Measurements from ENCODE around the gene WFDC10A.
"Not testable (repeated sequence)": the region's sequence is repeated elsewhere in the genome, so short reads cannot be mapped to it uniquely, and the experiment has no call there.

DNA sequence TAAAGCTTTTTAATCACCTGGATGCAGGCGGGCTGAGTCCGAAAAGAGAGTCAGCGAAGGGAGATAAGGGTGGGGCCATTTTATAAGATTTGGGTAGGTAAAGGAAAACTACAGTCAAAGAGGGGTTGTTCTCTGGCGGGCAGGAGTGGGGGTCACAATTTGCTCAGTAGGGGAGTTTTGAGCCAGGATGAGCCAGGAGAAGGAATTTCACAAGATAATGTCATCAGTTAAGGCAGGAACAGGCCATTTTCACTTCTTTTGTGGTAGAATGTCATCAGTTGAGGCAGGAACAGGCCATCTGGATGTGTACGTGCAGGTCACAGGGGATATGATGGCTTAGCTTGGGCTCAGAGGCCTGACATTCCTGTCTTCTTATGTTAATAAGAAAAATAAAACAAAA, 45.2 kb upstream of the WFDC10A start:
- TF ChIP-seq, protein P1, sequence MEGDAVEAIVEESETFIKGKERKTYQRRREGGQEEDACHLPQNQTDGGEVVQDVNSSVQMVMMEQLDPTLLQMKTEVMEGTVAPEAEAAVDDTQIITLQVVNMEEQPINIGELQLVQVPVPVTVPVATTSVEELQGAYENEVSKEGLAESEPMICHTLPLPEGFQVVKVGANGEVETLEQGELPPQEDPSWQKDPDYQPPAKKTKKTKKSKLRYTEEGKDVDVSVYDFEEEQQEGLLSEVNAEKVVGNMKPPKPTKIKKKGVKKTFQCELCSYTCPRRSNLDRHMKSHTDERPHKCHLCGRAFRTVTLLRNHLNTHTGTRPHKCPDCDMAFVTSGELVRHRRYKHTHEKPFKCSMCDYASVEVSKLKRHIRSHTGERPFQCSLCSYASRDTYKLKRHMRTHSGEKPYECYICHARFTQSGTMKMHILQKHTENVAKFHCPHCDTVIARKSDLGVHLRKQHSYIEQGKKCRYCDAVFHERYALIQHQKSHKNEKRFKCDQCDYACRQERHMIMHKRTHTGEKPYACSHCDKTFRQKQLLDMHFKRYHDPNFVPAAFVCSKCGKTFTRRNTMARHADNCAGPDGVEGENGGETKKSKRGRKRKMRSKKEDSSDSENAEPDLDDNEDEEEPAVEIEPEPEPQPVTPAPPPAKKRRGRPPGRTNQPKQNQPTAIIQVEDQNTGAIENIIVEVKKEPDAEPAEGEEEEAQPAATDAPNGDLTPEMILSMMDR (IDR thresholded peaks at IDR 0.05): not testable (repeated sequence)
- TF ChIP-seq POLR2AphosphoS5, POLR2A (IDR thresholded peaks at IDR 0.05): not testable (repeated sequence)
